ENCODE results near the gene LETM1. TPM values are rescaled to one million over a fixed set of nuclear protein-coding genes. Genes with fewer than 3 reads are reported as not detected.

LETM1 gene
- total and polyA plus RNA-seq, 2 of the 13 experiments (the other 11 are each of a cell fraction or from before 2014, with no cell fraction given): 9.7 to 41.6 TPM

DNA sequence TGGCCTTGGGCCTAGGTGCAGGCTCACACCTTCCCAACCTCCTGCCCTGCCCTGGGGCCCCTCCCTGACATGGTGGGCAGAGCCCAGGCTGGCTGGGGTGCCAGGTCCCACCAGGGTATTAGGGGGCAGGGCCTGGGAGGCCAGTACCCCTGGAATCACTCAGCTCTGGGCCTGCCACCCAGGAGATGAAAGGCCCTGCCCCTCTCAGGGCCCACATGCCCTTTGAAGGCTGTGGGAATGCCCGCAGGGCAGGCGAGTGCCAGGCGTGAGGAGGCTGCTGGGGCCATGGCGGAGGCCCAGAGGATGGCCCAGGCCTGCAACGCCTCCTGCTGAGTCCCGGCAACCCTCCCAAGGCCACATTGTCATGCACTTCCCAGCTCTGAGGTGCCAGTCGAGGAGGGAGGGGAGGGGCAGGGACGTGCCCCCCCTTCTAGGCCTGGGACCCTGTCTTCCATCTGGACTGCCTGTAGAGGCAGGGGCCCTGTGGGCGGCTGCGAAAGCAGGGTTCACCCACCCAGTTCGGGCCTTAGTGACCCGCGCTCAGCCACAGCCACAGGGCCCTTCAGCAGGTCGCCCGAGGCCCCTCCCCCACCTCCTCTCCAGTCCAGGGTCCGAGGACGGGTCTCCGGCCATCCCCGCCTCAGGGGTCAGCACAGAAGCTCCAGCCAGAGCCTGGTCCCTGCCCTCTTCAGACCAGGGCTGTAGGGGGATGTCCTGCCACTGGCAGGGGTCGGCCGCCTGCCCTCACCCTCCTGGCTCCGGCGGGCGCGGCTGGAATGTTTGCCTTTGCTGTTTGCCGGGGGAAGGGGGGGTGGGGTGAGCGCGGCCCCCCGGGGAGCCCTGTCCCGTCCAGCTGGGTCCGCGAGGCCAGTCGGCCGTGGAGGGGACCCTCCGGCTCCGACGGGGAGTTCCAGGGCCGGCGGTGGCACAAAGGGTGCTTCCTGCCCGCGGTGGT lies 89.6 kb downstream of the LETM1 start (continued):
- TF ChIP-seq, protein P1, sequence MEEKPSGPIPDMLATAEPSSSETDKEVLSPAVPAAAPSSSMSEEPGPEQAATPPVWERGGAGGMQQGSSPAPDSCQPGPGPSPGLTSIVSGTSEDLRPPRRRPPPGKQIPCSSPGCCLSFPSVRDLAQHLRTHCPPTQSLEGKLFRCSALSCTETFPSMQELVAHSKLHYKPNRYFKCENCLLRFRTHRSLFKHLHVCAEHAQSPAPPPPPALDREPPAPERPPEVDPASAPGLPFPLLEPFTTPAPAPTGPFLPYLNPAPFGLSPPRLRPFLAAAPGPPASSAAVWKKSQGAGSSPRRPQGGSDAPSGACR (CRISPR knock-in tag; IDR thresholded peaks at IDR 0.05): peak; percentile 63
- TF ChIP-seq NCOA1 (CRISPR knock-in tag; IDR thresholded peaks at IDR 0.05) (peak; percentile 86; the same call in 1 of the 2 replicates), NFKB2 (CRISPR knock-in tag; IDR thresholded peaks at IDR 0.05; ENCODE audit: borderline replicate concordance) (no peak), ZZZ3 (CRISPR knock-in tag; IDR thresholded peaks at IDR 0.05; ENCODE audit: borderline replicate concordance) (no peak), ZNF230 (CRISPR knock-in tag; IDR thresholded peaks at IDR 0.05) (no peak; the same call in 1 of the 2 replicates), ZNF441 (CRISPR knock-in tag; IDR thresholded peaks at IDR 0.05; ENCODE audit: borderline replicate concordance) (peak; percentile 62; the same call in 1 of the 2 replicates), FOXA3 (CRISPR knock-in tag; IDR thresholded peaks at IDR 0.05) (no peak), ZNF337 (CRISPR knock-in tag; IDR thresholded peaks at IDR 0.05; ENCODE audit: borderline replicate concordance, low read depth) (no peak), ZFX (CRISPR knock-in tag; IDR thresholded peaks at IDR 0.05; ENCODE audit: low read depth) (peak; percentile 92), PHF5A (CRISPR knock-in tag; IDR thresholded peaks at IDR 0.05; ENCODE audit: low read depth, unreplicated experiment) (no peak), TCF7 (IDR thresholded peaks at IDR 0.05; ENCODE audit: low read depth) (no peak), RARG (CRISPR knock-in tag; IDR thresholded peaks at IDR 0.05; ENCODE audit: low read depth) (no peak), ZNF207 (IDR thresholded peaks at IDR 0.05; ENCODE audit: borderline replicate concordance) (no peak)
- TF ChIP-seq, protein P2, sequence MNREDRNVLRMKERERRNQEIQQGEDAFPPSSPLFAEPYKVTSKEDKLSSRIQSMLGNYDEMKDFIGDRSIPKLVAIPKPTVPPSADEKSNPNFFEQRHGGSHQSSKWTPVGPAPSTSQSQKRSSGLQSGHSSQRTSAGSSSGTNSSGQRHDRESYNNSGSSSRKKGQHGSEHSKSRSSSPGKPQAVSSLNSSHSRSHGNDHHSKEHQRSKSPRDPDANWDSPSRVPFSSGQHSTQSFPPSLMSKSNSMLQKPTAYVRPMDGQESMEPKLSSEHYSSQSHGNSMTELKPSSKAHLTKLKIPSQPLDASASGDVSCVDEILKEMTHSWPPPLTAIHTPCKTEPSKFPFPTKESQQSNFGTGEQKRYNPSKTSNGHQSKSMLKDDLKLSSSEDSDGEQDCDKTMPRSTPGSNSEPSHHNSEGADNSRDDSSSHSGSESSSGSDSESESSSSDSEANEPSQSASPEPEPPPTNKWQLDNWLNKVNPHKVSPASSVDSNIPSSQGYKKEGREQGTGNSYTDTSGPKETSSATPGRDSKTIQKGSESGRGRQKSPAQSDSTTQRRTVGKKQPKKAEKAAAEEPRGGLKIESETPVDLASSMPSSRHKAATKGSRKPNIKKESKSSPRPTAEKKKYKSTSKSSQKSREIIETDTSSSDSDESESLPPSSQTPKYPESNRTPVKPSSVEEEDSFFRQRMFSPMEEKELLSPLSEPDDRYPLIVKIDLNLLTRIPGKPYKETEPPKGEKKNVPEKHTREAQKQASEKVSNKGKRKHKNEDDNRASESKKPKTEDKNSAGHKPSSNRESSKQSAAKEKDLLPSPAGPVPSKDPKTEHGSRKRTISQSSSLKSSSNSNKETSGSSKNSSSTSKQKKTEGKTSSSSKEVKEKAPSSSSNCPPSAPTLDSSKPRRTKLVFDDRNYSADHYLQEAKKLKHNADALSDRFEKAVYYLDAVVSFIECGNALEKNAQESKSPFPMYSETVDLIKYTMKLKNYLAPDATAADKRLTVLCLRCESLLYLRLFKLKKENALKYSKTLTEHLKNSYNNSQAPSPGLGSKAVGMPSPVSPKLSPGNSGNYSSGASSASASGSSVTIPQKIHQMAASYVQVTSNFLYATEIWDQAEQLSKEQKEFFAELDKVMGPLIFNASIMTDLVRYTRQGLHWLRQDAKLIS (CRISPR knock-in tag; IDR thresholded peaks at IDR 0.05): 0 out of 2 replicates have a peak, but pooled peaks have one; percentile 56
- TF ChIP-seq, protein P3, sequence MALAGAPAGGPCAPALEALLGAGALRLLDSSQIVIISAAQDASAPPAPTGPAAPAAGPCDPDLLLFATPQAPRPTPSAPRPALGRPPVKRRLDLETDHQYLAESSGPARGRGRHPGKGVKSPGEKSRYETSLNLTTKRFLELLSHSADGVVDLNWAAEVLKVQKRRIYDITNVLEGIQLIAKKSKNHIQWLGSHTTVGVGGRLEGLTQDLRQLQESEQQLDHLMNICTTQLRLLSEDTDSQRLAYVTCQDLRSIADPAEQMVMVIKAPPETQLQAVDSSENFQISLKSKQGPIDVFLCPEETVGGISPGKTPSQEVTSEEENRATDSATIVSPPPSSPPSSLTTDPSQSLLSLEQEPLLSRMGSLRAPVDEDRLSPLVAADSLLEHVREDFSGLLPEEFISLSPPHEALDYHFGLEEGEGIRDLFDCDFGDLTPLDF (CRISPR knock-in tag; IDR thresholded peaks at IDR 0.05): peak; percentile 41
- TF ChIP-seq, protein P4, sequence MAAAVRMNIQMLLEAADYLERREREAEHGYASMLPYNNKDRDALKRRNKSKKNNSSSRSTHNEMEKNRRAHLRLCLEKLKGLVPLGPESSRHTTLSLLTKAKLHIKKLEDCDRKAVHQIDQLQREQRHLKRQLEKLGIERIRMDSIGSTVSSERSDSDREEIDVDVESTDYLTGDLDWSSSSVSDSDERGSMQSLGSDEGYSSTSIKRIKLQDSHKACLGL (CRISPR knock-in tag; IDR thresholded peaks at IDR 0.05): peak; percentile 62; the same call in 1 of the 2 replicates
- TF ChIP-seq, protein P5, sequence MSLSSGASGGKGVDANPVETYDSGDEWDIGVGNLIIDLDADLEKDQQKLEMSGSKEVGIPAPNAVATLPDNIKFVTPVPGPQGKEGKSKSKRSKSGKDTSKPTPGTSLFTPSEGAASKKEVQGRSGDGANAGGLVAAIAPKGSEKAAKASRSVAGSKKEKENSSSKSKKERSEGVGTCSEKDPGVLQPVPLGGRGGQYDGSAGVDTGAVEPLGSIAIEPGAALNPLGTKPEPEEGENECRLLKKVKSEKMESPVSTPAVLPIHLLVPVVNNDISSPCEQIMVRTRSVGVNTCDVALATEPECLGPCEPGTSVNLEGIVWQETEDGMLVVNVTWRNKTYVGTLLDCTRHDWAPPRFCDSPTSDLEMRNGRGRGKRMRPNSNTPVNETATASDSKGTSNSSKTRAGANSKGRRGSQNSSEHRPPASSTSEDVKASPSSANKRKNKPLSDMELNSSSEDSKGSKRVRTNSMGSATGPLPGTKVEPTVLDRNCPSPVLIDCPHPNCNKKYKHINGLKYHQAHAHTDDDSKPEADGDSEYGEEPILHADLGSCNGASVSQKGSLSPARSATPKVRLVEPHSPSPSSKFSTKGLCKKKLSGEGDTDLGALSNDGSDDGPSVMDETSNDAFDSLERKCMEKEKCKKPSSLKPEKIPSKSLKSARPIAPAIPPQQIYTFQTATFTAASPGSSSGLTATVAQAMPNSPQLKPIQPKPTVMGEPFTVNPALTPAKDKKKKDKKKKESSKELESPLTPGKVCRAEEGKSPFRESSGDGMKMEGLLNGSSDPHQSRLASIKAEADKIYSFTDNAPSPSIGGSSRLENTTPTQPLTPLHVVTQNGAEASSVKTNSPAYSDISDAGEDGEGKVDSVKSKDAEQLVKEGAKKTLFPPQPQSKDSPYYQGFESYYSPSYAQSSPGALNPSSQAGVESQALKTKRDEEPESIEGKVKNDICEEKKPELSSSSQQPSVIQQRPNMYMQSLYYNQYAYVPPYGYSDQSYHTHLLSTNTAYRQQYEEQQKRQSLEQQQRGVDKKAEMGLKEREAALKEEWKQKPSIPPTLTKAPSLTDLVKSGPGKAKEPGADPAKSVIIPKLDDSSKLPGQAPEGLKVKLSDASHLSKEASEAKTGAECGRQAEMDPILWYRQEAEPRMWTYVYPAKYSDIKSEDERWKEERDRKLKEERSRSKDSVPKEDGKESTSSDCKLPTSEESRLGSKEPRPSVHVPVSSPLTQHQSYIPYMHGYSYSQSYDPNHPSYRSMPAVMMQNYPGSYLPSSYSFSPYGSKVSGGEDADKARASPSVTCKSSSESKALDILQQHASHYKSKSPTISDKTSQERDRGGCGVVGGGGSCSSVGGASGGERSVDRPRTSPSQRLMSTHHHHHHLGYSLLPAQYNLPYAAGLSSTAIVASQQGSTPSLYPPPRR (CRISPR knock-in tag; IDR thresholded peaks at IDR 0.05; ENCODE audit: borderline replicate concordance): peak; percentile 76
